GM18526 (cell line): Measurements from ENCODE around the gene ZNF662.

Source experiments
- POLR2A ChIP-seq: IDR thresholded peaks from 3 replicates; pipeline ENCODE4 v1.6.1; 2011; ENCODE audit not compliant: insufficient read length; ENCODE audit errors: extremely low read depth

The ZNF662 gene

GRCh38 chr3:42908675-42909074 is 2.7 kb downstream of the ZNF662 start:
- no peak for TF ChIP-seq POLR2A

- TF ChIP-seq POLR2A = no peak
These were observed 5.6 kb downstream of the ZNF662 start for GRCh38 chr3:42911551-42911950.

- TF ChIP-seq POLR2A = no peak
These were observed 9.0 kb downstream of the ZNF662 start for GRCh38 chr3:42914771-42915515.

DNA sequence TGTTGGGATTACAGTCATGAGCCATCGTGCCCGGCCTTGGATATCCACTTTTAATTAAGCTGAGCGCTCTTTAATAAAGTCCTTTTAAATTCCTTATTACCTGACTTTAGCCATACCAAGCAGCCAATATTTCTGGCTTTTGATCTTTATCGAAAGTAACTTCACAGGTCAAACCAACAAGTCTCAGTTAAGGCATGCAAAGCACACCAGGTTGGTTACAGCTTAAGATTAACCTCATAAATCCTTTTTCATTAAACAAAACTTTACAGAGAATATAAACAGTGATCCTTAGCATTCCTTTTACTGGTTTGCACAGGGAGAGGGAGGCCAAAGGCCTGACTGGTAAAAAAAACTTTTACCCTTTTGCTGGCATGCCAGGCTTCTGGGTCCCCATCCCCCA is 17.7 kb downstream of the ZNF662 start:
- no peak for TF ChIP-seq POLR2A

- no peak for TF ChIP-seq POLR2A
These were observed 20.4 kb downstream of the ZNF662 start for GRCh38 chr3:42926310-42926709.

DNA sequence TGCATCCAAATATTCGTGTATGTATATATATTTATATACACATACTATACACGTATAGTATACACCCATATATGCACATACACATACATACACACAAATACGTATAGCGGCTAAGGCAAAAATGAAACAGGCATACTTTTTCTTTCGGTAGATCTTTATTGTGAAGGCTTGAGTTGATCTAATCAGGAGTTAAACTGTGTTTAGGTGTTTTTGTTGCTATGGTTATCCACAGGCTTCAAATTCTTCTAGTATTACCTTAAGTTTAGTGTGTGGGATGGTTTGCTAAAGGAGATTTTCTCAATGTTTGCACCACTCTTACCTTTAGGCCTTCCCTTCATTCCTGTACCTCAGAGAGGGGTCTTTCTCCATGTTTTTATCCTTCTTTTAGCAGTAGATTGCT is 28.2 kb downstream of the ZNF662 start:
- TF ChIP-seq POLR2A = no peak

DNA sequence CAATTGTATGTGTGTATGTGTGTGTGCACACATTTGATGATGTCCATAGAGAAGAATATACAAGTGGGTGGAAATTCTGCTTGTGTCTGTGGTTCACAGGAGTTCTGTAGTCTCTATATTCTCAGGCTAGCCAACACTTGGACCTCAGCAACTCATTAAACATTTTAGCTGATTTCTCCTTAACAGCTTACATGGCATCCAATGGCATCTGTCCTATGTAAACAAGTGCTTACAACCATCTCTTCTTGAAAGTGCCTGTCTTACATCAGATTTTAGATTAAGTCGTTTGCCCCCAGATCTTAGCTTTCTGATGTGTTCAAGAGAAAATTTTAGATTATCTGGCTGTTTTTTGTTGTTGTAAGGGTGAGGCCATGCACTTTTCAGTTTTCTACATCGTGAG is 29.0 kb downstream of the ZNF662 start:
- TF ChIP-seq POLR2A = no peak

DNA sequence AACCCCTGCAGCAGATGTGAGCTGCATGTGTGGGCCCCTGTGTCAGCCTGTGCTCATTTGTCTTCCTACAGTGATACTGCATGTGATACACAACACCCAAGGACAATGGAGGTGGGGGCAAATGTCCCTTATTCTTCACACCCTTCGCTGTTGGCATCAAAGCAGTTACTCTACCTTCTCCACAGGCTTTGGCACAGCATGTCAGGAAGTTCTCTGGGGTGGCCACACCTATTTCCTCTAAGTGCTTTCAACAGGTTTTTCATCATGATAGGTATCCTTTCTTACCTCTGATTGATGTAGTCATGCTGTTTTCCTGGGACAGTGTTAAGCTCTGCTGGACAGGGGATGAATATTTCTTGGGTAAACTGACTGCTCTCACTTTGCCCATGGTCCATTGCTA is 29.5 kb downstream of the ZNF662 start:
- no peak for TF ChIP-seq POLR2A

GRCh38 chr3:42936157-42936981 is 30.4 kb downstream of the ZNF662 start:
- no peak for TF ChIP-seq POLR2A

DNA sequence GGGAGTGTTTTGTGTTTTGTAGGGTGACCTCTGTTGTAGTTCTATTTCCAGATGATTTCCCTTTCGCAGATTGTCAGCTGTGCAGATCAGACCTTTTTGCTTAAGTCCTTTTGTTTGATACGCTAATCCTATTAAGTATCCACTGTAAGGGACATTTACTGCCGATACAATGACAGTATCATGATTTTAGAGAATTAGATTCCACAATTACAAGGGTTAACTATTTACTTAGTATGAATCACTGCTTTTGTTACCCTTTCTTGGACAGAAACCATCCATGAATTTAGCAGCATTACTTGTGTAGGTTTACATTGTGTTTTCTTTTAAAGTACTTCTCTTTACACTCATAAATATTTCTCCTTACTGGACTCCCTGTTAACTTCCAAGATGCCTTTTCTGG is 31.4 kb downstream of the ZNF662 start:
- no peak for TF ChIP-seq POLR2A

DNA sequence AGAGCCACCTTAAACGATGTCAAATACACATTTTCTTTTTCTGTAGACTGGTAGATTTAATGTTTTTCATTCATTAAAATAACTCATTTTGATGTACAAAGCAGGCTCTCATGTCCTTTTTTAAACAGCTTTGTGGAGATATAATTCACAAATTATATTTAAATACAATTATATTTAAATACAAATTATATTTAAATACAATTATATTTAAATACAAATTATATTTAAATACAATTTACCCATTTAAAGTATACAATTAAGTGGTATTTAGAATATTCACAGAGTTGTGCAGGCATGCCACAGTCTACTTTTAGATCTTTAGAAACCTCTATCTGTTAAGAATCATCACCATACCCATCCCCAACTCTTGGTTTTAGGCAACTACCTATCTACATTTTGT is 36.8 kb downstream of the ZNF662 start:
- no peak for TF ChIP-seq POLR2A

DNA sequence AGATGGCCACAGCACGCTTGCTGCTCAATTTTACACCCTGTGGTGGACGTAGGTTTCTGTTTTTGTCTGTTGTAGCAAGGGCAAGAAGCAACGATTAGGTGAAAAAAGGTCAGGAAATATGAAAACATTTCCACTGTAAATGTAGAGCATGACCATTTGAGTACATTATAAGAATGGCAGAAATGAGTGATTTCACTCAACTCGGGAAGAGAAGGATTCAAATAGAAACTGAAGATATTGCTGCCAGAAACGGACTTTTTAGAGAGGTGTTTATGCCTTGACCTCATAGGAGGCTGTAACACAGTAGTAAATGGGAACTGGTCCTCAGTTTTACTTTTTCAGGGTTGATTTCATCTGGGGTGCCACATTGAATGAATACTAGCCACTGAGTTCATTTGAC is 40.1 kb downstream of the ZNF662 start:
- TF ChIP-seq POLR2A = no peak

GRCh38 chr3:42957573-42957972 is 51.6 kb downstream of the ZNF662 start:
- no peak for TF ChIP-seq POLR2A

GRCh38 chr3:42960282-42960681 is 54.3 kb downstream of the ZNF662 start:
- TF ChIP-seq POLR2A = no peak

DNA sequence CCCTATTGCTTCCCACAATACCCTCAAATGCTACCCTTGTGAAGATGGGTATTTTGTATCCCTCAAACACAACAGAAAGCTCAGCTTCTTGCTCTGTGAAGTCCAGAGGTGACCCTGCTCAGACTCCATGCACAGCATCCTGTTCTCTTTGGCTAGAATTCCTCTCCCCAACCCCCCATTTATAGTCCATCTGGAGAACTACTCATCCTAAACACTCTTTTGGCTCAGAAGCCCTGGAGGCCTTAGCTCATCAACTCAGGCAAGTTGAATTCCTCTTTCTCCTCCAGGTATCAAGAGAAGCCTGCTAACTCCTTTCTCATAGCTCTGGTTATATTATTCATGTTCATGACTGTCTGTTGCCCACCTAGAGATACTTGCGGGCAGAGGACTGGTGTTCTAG is 54.8 kb downstream of the ZNF662 start:
- no peak for TF ChIP-seq POLR2A

DNA sequence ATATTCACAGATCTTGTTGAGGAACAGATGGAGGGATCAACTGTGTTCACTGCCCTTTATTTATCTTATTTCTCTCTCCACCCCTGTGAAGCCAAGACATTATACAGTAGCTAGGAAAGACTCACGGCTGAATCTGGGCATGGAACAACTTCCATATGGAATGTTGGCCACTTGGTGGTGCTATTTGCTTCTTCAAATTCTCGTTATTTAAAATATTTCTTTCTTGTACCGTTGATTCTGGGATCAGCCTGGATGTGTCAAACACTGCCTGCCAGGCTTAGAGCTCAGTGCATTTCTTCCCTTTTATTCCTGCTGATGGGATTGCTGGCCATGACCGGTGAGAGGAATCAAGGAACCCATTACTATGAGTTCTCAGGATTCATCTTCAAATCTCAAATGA is 55.7 kb downstream of the ZNF662 start:
- no peak for TF ChIP-seq POLR2A
